Neural progenitor cell (in vitro differentiated cells): ENCODE results near the gene CCDC61. TPM values are rescaled to one million over a fixed set of nuclear protein-coding genes. Genes with fewer than 3 reads are reported as not detected.

Experiments
- DNase-seq: peaks from one replicate; pipeline ENCODE4 v3.0.0-alpha.2; 2016; ENCODE audit warnings: low spot score
- H2AFZ ChIP-seq: fragments of 200-600 bp; sonication (generic); replicated peaks from 2 replicates; pipeline ENCODE4 v1.6.1; 2016; ENCODE audit warnings: antibody characterized with exemption
- H3F3A ChIP-seq: fragments of 200-600 bp; sonication (generic); 2 replicates; pipeline ENCODE4 v1.6.1; 2016; ENCODE audit warnings: antibody characterized with exemption, low read depth
- H3K27ac ChIP-seq: fragments of 200-600 bp; sonication (generic); 2 replicates; pipeline ENCODE4 v1.5.1; 2016; ENCODE audit warnings: mild to moderate bottlenecking
- H3K27me3 ChIP-seq: fragments of 200-600 bp; sonication (generic); 2 replicates; pipeline ENCODE4 v1.6.1; 2016; ENCODE audit warnings: mild to moderate bottlenecking, moderate library complexity
- H3K36me3 ChIP-seq: fragments of 200-600 bp; sonication (generic); 2 replicates; pipeline ENCODE4 v1.5.1; 2016
- H3K4me1 ChIP-seq: fragments of 200-600 bp; sonication (generic); 2 replicates; pipeline ENCODE4 v1.6.1; 2016; ENCODE audit warnings: mixed run types
- H3K4me2 ChIP-seq: fragments of 200-600 bp; sonication (generic); 2 replicates; pipeline ENCODE4 v1.6.1; 2016
- H3K4me3 ChIP-seq: fragments of 200-600 bp; sonication (generic); 2 replicates; pipeline ENCODE4 v1.5.1; 2016
- H3K79me2 ChIP-seq: fragments of 200-600 bp; sonication (generic); 2 replicates; pipeline ENCODE4 v1.6.1; 2016; ENCODE audit warnings: low read depth
- H3K9ac ChIP-seq: fragments of 200-600 bp; sonication (generic); 2 replicates; pipeline ENCODE4 v1.6.1; 2016
- H3K9me3 ChIP-seq: fragments of 200-600 bp; sonication (generic); 2 replicates; pipeline ENCODE4 v1.5.1; 2016; ENCODE audit warnings: low read depth
- H4K20me1 ChIP-seq: fragments of 200-600 bp; sonication (generic); 2 replicates; pipeline ENCODE4 v1.6.1; 2016; ENCODE audit warnings: low read depth
- H3K27ac Mint-ChIP-seq: 3 replicates; pipeline ENCODE4 v1.8.0; 2021; ENCODE audit warnings: mixed read lengths
- H3K27me3 Mint-ChIP-seq: 2 replicates; pipeline ENCODE4 v1.8.0; 2022; ENCODE audit warnings: low read depth, mild to moderate bottlenecking, inconsistent platforms, moderate library complexity, mixed read lengths; ENCODE audit not compliant: insufficient read depth
- H3K36me3 Mint-ChIP-seq: 3 replicates; pipeline ENCODE4 v1.8.0; 2021; ENCODE audit warnings: mixed read lengths
- H3K4me1 Mint-ChIP-seq: 3 replicates; pipeline ENCODE4 v1.8.0; 2021; ENCODE audit warnings: mixed read lengths
- H3K4me3 Mint-ChIP-seq: 3 replicates; pipeline ENCODE4 v1.8.0; 2021; ENCODE audit warnings: mild to moderate bottlenecking, moderate library complexity, mixed read lengths
- H3K9me3 Mint-ChIP-seq: 3 replicates; pipeline ENCODE4 v1.8.0; 2020; ENCODE audit warnings: mixed read lengths
- CTCF ChIP-seq: fragments of 200-600 bp; sonication (generic); IDR thresholded peaks from 2 replicates; pipeline ENCODE4 v1.5.1; 2017; ENCODE audit warnings: antibody characterized with exemption, mild to moderate bottlenecking
- EZH2 ChIP-seq: fragments of 200-600 bp; sonication (generic); IDR thresholded peaks from 2 replicates; pipeline ENCODE4 v1.6.1; 2017; ENCODE audit warnings: antibody characterized with exemption, mild to moderate bottlenecking, moderate library complexity
- EZH2phosphoT487 ChIP-seq: fragments of 200-600 bp; sonication (generic); IDR thresholded peaks from 2 replicates; pipeline ENCODE4 v1.6.1; 2017; ENCODE audit warnings: antibody characterized with exemption
- total RNA-seq: library from RNA; depleted of rRNA; stranded (reverse); fragments of >200 nt; gene quantifications from 2 replicates; pipeline ENCODE4 v1.2.3, GENCODE V29; 2015; ENCODE audit warnings: low replicate concordance

Gene CCDC61
- total RNA-seq, 1 donor from 2014 or later, result 5.7 TPM

GRCh38 chr19:46009530-46010510 lies 14.6 kb downstream of the CCDC61 start:
- H3K27ac ChIP-seq, result no peak overlapping the region

GRCh38 chr19:46014534-46014933 lies 19.3 kb downstream of the CCDC61 start:
- H3K4me2 ChIP-seq, result peak overlapping the region; percentile 90
- H3K27ac Mint-ChIP-seq, result no peak overlapping the region
- H2AFZ ChIP-seq, result no peak overlapping the region
- H3K36me3 Mint-ChIP-seq, result no peaks in the 10 kb centered on the region
- peaks cover 29% of the 10 kb centered on the region for H3F3A ChIP-seq
- H4K20me1 ChIP-seq, result peaks cover 42% of the 10 kb centered on the region
- H3K36me3 ChIP-seq, result no peaks in the 10 kb centered on the region
- H3K9me3 Mint-ChIP-seq, result no peaks in the 10 kb centered on the region
- H3K9ac ChIP-seq, result no peak overlapping the region
- no peak overlapping the region for H3K27ac ChIP-seq
- H3K27me3 Mint-ChIP-seq, result peaks cover 20% of the 10 kb centered on the region
- H3K4me3 Mint-ChIP-seq, result peak overlapping the region; percentile 78
- DNase-seq, result no peak
- H3K4me1 ChIP-seq, result peaks cover 6% of the 10 kb centered on the region
- peaks cover 39% of the 10 kb centered on the region for H3K27me3 ChIP-seq
- H3K4me1 Mint-ChIP-seq, result peaks cover 17% of the 10 kb centered on the region
- no peak for TF ChIP-seq EZH2phosphoT487
- TF ChIP-seq CTCF, result no peak
- no peak for TF ChIP-seq EZH2
- H3K9me3 ChIP-seq, result no peaks in the 10 kb centered on the region
- peak overlapping the region; percentile 49 for H3K4me3 ChIP-seq
- no peaks in the 10 kb centered on the region for H3K79me2 ChIP-seq

More at GRCh38 chr19:46009530-46010510, 14.6 kb downstream of the CCDC61 start:
- Histone ChIP-seq H3K79me2 (no peaks in the 10 kb centered on the region), H4K20me1 (peaks cover 13% of the 10 kb centered on the region), H3K4me2 (no peak overlapping the region), H3F3A (peaks cover 13% of the 10 kb centered on the region), H3K27me3 (peaks cover 19% of the 10 kb centered on the region), H3K36me3 (no peaks in the 10 kb centered on the region), H3K9me3 (no peaks in the 10 kb centered on the region), H3K4me1 (no peaks in the 10 kb centered on the region), H2AFZ (peak overlapping the region; percentile 50), H3K4me3 (no peak overlapping the region), H3K9ac (no peak overlapping the region)
- Mint-ChIP-seq H3K4me1 (peaks cover 23% of the 10 kb centered on the region), H3K27ac (no peak overlapping the region), H3K36me3 (peaks cover 5% of the 10 kb centered on the region), H3K9me3 (no peaks in the 10 kb centered on the region), H3K27me3 (peaks cover 11% of the 10 kb centered on the region), H3K4me3 (peak overlapping the region; percentile 56)
- TF ChIP-seq EZH2 (no peak), CTCF (peak; percentile 86)
- DNase-seq, result peak; percentile 79

- Mint-ChIP-seq H3K27ac (no peak overlapping the region), H3K4me1 (peaks cover 13% of the 10 kb centered on the region)
These were observed 19.8 kb downstream of the CCDC61 start for GRCh38 chr19:46014941-46015686.

More at GRCh38 chr19:46014941-46015686, 19.8 kb downstream of the CCDC61 start:
- Mint-ChIP-seq H3K9me3 (no peaks in the 10 kb centered on the region), H3K36me3 (peaks cover 2% of the 10 kb centered on the region), H3K27me3 (peaks cover 18% of the 10 kb centered on the region), H3K4me3 (peak overlapping the region; percentile 78)
- Histone ChIP-seq H3K9me3 (no peaks in the 10 kb centered on the region), H3K4me2 (peak overlapping the region; percentile 90), H3K79me2 (no peaks in the 10 kb centered on the region), H3K27me3 (peaks cover 39% of the 10 kb centered on the region), H4K20me1 (peaks cover 39% of the 10 kb centered on the region), H3K4me3 (peak overlapping the region; percentile 49), H3F3A (peaks cover 29% of the 10 kb centered on the region), H3K36me3 (no peaks in the 10 kb centered on the region), H2AFZ (no peak overlapping the region), H3K27ac (no peak overlapping the region), H3K9ac (no peak overlapping the region), H3K4me1 (peaks cover 6% of the 10 kb centered on the region)
- TF ChIP-seq EZH2 (no peak), EZH2phosphoT487 (no peak), CTCF (no peak)
- DNase-seq, result peak; percentile 96
